Superior temporal gyrus (tissue), 1 donor: ENCODE measurements around the gene PXYLP1.
"Not testable (repeated sequence)": the region's sequence is repeated elsewhere in the genome, so short reads cannot be mapped to it uniquely, and the experiment has no call there.

Experiments
- DNase-seq: peaks from one replicate; pipeline ENCODE4 v3.0.0-alpha.2; 2016; ENCODE audit errors: extremely low spot score

Gene PXYLP1

GRCh38 chr3:141294301-141294700, 62.7 kb downstream of the PXYLP1 start:
- peak; percentile 57 for DNase-seq

- DNase-seq: no peak
These were observed 63.2 kb downstream of the PXYLP1 start for GRCh38 chr3:141294848-141295247.

- not testable (repeated sequence) for DNase-seq
These were observed 68.8 kb downstream of the PXYLP1 start for GRCh38 chr3:141300426-141300825.

- DNase-seq: peak; percentile 24
These were observed 70.9 kb downstream of the PXYLP1 start for GRCh38 chr3:141302364-141303141.

- peak; percentile 96 for DNase-seq
These were observed 72.0 kb downstream of the PXYLP1 start for GRCh38 chr3:141303481-141304223.

- peak; percentile 15 for DNase-seq
These were observed 73.8 kb downstream of the PXYLP1 start for GRCh38 chr3:141305436-141305835.

GRCh38 chr3:141306276-141306675, 74.7 kb downstream of the PXYLP1 start:
- DNase-seq: no peak

GRCh38 chr3:141306922-141307321, 75.3 kb downstream of the PXYLP1 start:
- DNase-seq: peak; percentile 6

GRCh38 chr3:141307351-141308059, 75.9 kb downstream of the PXYLP1 start:
- DNase-seq: peak; percentile 6

GRCh38 chr3:141308588-141309218, 77.1 kb downstream of the PXYLP1 start:
- peak; percentile 33 for DNase-seq

GRCh38 chr3:141311170-141311495, 79.5 kb downstream of the PXYLP1 start:
- DNase-seq: no peak

GRCh38 chr3:141311496-141312353, 80.1 kb downstream of the PXYLP1 start:
- peak; percentile 98 for DNase-seq

GRCh38 chr3:141312354-141313092, 80.9 kb downstream of the PXYLP1 start:
- DNase-seq: no peak

GRCh38 chr3:141313093-141313683, 81.6 kb downstream of the PXYLP1 start:
- no peak for DNase-seq

GRCh38 chr3:141314415-141314814, 82.8 kb downstream of the PXYLP1 start:
- DNase-seq: not testable (repeated sequence)

- DNase-seq: no peak
These were observed 85.2 kb downstream of the PXYLP1 start for GRCh38 chr3:141316851-141317250.

GRCh38 chr3:141320399-141321108, 88.9 kb downstream of the PXYLP1 start:
- DNase-seq: no peak

- no peak for DNase-seq
These were observed 89.5 kb downstream of the PXYLP1 start for GRCh38 chr3:141321109-141321497.

- DNase-seq: no peak
These were observed 92.5 kb downstream of the PXYLP1 start for GRCh38 chr3:141323936-141324704.
